ENCODE measurements around the gene CDK6. TPM values are rescaled to one million over a fixed set of nuclear protein-coding genes. Genes with fewer than 3 reads are reported as not detected.

The CDK6 gene
- polyA plus RNA-seq, 1 donor, result 22.4 TPM

- Histone ChIP-seq H3K36me3 (ENCODE audit: control insufficient read depth, insufficient read depth, low read length) (peaks cover 25% of the 10 kb centered on the region), H3K27ac (ENCODE audit: low read length) (no peak overlapping the region), H3K9me3 (ENCODE audit: control insufficient read depth, low read depth, low read length) (no peaks in the 10 kb centered on the region), H3K4me1 (ENCODE audit: control insufficient read depth, insufficient read depth, low read length) (no peaks in the 10 kb centered on the region), H3K4me3 (ENCODE audit: low read length) (no peak overlapping the region), H3K27me3 (ENCODE audit: control insufficient read depth, insufficient read depth, low read length) (no peaks in the 10 kb centered on the region)
- no CpG with 5 or more reads among the region's 1 CpG for WGBS (ENCODE audit: insufficient coverage, low lambda C conversion rate)
- no peak for DNase-seq
Observed at GRCh38 chr7:92582948-92583347, 253.4 kb downstream of the CDK6 start.

DNA sequence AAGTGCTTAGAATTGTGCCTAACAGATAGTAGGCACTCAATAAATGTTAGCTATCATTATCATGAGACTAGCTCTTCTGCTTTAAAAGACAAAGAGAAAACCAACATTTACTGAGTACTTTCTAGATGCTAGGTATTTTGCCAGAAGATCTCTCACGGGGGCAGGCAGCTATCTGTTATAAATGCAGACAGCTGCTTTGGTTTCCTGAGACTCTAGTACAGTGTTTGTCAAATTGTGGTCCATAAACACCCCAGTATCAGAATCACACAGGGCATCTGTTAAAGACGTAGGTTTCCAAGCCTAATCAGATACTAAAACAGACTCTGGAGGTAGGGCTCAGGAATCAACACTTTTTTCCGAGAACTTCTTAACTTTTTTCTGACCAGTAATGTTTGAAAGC, 260.1 kb downstream of the CDK6 start:
- WGBS (ENCODE audit: insufficient coverage, low lambda C conversion rate), result 100% methylated on average over 2 of the region's 3 CpGs
- Histone ChIP-seq H3K36me3 (ENCODE audit: control insufficient read depth, insufficient read depth, low read length) (peaks cover 60% of the 10 kb centered on the region), H3K27ac (ENCODE audit: low read length) (no peak overlapping the region), H3K4me1 (ENCODE audit: control insufficient read depth, insufficient read depth, low read length) (no peaks in the 10 kb centered on the region), H3K4me3 (ENCODE audit: low read length) (no peak overlapping the region), H3K27me3 (ENCODE audit: control insufficient read depth, insufficient read depth, low read length) (no peaks in the 10 kb centered on the region), H3K9me3 (ENCODE audit: control insufficient read depth, low read depth, low read length) (no peaks in the 10 kb centered on the region)
- DNase-seq, result no peak

- DNase-seq, result no peak
- Histone ChIP-seq H3K9me3 (ENCODE audit: control insufficient read depth, low read depth, low read length) (no peaks in the 10 kb centered on the region), H3K4me3 (ENCODE audit: low read length) (no peak overlapping the region), H3K4me1 (ENCODE audit: control insufficient read depth, insufficient read depth, low read length) (no peaks in the 10 kb centered on the region), H3K27ac (ENCODE audit: low read length) (no peak overlapping the region), H3K36me3 (ENCODE audit: control insufficient read depth, insufficient read depth, low read length) (peaks cover 46% of the 10 kb centered on the region), H3K27me3 (ENCODE audit: control insufficient read depth, insufficient read depth, low read length) (no peaks in the 10 kb centered on the region)
- WGBS (ENCODE audit: insufficient coverage, low lambda C conversion rate), result 100% methylated on average over 3 of the region's 4 CpGs
Observed at GRCh38 chr7:92569137-92569536, 267.2 kb downstream of the CDK6 start.

DNA sequence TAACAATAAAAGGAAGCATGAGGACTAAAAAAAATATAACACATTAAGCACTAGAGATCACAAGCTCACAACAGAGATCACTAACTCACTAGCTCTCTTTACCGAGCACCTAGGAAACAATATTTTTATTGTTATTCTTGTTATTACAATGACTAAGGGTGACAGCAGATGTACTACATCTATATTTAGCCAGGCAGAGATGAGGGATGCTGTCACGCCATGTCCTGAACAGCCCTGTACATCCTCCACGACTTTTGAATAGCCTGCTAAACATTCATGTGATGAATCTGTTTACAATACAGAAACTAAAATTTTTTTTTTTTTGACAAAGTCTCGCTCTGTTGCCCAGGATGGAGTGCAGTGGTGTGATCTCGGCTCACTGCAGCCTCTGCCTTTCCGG, 268.9 kb downstream of the CDK6 start:
- Histone ChIP-seq H3K4me1 (ENCODE audit: control insufficient read depth, insufficient read depth, low read length) (no peaks in the 10 kb centered on the region), H3K4me3 (ENCODE audit: low read length) (no peak overlapping the region), H3K9me3 (ENCODE audit: control insufficient read depth, low read depth, low read length) (no peaks in the 10 kb centered on the region), H3K36me3 (ENCODE audit: control insufficient read depth, insufficient read depth, low read length) (peaks cover 47% of the 10 kb centered on the region), H3K27ac (ENCODE audit: low read length) (no peak overlapping the region), H3K27me3 (ENCODE audit: control insufficient read depth, insufficient read depth, low read length) (no peaks in the 10 kb centered on the region)
- 90% methylated on average over 2 of the region's 6 CpGs for WGBS (ENCODE audit: insufficient coverage, low lambda C conversion rate)
- DNase-seq, result no peak

GRCh38 chr7:92563345-92563744, 273.0 kb downstream of the CDK6 start:
- peaks cover 31% of the 10 kb centered on the region for H3K36me3 ChIP-seq (ENCODE audit: control insufficient read depth, insufficient read depth, low read length)
- no CpG with 5 or more reads among the region's 2 CpGs for WGBS (ENCODE audit: insufficient coverage, low lambda C conversion rate)

DNA sequence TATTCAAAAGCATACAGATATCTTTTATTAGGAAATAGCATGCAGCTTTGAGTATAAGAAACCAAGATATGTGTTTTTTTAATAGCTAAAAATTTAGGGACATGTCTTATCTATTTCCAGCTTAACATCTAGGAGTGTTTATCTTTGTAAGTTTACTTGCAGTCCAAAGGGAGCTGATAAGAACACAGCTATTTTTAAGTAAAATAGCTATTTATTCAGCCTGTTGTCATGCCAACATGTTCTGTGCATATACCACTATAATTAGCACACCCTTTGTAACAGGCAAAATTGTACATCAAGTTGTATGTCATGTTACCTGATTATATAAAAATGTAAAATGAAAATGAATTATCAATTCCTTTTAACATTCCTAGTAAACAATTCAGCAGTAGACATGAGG, 275.8 kb downstream of the CDK6 start:
- DNase-seq, result no peak
- H3K4me1 ChIP-seq (ENCODE audit: control insufficient read depth, insufficient read depth, low read length), result no peaks in the 10 kb centered on the region
- H3K9me3 ChIP-seq (ENCODE audit: control insufficient read depth, low read depth, low read length), result no peaks in the 10 kb centered on the region
- no peaks in the 10 kb centered on the region for H3K27me3 ChIP-seq (ENCODE audit: control insufficient read depth, insufficient read depth, low read length)
- no peak overlapping the region for H3K27ac ChIP-seq (ENCODE audit: low read length)
- H3K36me3 ChIP-seq (ENCODE audit: control insufficient read depth, insufficient read depth, low read length), result peaks cover 15% of the 10 kb centered on the region
- H3K4me3 ChIP-seq (ENCODE audit: low read length), result no peak overlapping the region

More at GRCh38 chr7:92563345-92563744, 273.0 kb downstream of the CDK6 start:
- H3K4me1 ChIP-seq (ENCODE audit: control insufficient read depth, insufficient read depth, low read length), result no peaks in the 10 kb centered on the region
- no peak overlapping the region for H3K27ac ChIP-seq (ENCODE audit: low read length)
- no peak for DNase-seq
- H3K27me3 ChIP-seq (ENCODE audit: control insufficient read depth, insufficient read depth, low read length), result no peaks in the 10 kb centered on the region
- no peak overlapping the region for H3K4me3 ChIP-seq (ENCODE audit: low read length)
- no peaks in the 10 kb centered on the region for H3K9me3 ChIP-seq (ENCODE audit: control insufficient read depth, low read depth, low read length)

DNA sequence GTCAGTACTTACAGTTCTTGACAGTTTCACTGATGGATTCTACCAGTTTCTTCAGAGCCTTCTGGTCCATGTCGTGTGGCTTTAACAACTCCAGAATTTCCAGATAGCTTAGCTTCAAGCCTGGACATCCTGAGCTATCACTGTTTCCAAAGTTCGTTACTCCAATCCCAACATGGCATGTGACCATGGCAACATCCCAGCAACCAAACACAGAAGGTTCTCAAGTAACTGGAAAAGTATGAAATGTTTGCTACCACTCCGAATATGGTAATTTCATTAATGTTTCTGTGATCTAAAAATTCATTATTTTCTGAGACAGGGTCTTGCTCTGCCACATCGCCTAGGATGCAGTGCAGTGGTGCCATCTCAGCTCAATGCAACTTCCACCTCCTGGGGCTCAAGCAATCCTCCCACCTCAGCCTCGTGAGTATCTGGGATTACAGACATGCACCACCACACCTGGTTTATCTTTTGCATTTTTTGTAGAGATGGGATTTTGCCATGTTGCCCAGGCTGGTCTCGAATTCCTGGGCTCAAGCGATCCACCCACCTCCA, 278.5 kb downstream of the CDK6 start:
- Histone ChIP-seq H3K9me3 (ENCODE audit: control insufficient read depth, low read depth, low read length) (no peaks in the 10 kb centered on the region), H3K27ac (ENCODE audit: low read length) (no peak overlapping the region), H3K36me3 (ENCODE audit: control insufficient read depth, insufficient read depth, low read length) (peaks cover 2% of the 10 kb centered on the region), H3K4me3 (ENCODE audit: low read length) (no peak overlapping the region), H3K4me1 (ENCODE audit: control insufficient read depth, insufficient read depth, low read length) (no peaks in the 10 kb centered on the region), H3K27me3 (ENCODE audit: control insufficient read depth, insufficient read depth, low read length) (no peaks in the 10 kb centered on the region)
- no CpG with 5 or more reads among the region's 7 CpGs for WGBS (ENCODE audit: insufficient coverage, low lambda C conversion rate)
- no peak for DNase-seq

DNA sequence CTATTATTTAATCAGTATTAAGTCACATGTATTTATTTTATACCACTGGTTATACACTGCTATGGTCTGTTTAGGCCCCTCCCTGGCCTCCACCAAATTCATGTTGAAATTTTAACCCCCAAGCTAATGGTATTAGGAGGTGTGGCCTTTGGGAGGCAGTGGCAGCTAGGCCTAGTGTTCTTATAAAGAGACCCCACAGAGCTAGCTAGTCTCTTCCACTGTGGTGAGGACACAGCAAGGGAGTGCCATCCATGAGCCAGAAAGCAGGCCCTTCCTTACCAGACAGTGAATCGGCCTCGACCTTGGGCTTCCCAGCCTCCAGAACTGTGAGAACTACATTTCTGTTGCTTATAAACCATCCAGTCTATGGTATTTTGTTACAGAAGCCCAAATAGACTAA, 279.1 kb downstream of the CDK6 start:
- DNase-seq, result no peak
- H3K27me3 ChIP-seq (ENCODE audit: control insufficient read depth, insufficient read depth, low read length), result no peaks in the 10 kb centered on the region
- peaks cover 2% of the 10 kb centered on the region for H3K36me3 ChIP-seq (ENCODE audit: control insufficient read depth, insufficient read depth, low read length)
- H3K4me3 ChIP-seq (ENCODE audit: low read length), result no peak overlapping the region
- WGBS (ENCODE audit: insufficient coverage, low lambda C conversion rate), result no CpG with 5 or more reads among the region's 2 CpGs
- no peaks in the 10 kb centered on the region for H3K4me1 ChIP-seq (ENCODE audit: control insufficient read depth, insufficient read depth, low read length)
- H3K9me3 ChIP-seq (ENCODE audit: control insufficient read depth, low read depth, low read length), result no peaks in the 10 kb centered on the region
- H3K27ac ChIP-seq (ENCODE audit: low read length), result no peak overlapping the region

Other genes with a start within 250 kb of the CDK6 start
- 36.4 TPM for gene FAM133B, start 246.2 kb downstream of the CDK6 start, polyA plus RNA-seq

All from large intestine (tissue), 3 donors.